ENCODE data around the gene RASGEF1C.
A peak's percentile ranks its signal among the peaks of the same experiment; 100 is the strongest.
"Not testable (repeated sequence)": the region's sequence is repeated elsewhere in the genome, so short reads cannot be mapped to it uniquely, and the experiment has no call there.

RASGEF1C gene

DNA sequence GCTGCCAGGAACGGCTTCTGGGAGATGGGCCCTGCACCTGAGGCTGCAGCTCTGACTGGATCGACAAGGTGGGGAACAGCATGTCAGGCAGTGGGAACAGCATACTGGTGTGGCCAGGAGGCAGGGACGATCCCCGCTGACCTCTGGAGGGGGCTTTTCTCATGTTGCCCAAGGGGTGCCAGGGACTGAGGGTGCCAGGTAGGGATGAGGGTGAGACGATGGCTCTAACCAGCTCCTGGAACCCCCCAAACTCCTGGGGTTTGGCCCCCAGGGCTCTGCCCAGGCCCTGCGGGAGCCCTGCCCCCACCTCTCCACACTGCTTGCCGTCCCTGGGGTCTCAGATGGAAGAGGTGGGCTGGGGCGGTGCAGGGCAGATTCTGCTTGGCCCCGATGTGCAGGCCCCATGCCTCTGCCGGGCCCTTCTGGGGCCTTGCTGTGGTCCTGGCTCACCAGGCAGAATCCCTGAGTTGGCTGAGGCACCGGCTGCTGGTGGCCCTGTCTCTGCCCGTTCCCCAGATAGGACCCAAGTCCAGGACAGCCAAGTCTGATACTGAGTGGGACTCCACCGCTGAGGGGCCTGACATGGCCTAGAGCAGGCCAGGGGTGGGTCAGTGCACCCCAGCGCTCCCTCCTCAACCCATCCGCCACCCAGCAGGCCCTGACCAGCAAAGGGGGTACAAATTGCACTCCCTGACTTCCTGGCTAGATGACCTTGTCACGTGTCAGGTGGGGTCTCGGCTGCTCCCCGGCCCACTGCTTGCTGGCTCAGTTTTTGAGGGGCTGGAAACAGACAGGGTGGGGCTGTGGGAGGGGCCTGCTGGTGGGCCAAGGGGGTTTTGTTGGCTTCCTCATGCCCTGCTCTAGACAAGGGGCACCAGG is 109.0 kb downstream of the RASGEF1C start:
- DNase-seq = no peak

DNA sequence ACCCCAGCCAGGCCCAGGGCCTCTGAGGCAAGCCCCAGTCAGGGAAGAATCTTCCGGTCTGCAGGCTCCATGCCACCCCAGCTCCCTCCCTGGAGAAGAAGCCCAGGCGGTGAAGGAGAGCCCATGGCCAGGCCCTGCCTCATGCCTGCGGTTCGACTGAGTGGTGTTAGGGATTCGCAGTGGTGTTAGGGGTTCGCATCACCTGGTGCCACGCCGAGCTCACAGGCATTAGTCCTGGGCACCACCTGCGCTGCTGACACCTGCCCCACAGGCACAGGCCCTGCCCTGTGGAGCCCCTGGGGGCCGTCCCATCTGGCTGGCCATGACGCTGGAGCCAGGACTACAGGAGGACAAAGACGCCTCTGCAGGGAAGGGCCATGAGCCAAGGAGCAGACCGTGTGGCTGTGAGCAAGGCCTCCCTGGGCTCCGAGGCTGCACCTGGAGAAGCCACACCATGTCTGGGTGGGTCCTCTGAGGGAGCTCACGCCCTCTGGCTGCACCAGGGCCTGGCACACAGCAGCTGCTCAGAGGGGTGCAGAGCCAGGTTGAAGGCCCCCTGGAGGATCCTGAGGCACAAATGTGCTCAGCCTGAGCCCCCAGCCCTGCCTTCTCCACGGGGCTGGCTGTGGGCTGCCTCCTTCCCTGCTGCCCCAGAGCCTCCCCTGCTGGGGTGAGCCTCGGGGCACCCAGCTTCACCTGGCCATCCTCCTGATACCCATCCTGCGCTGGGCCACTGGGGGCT is 109.8 kb downstream of the RASGEF1C start:
- DNase-seq = no peak

DNA sequence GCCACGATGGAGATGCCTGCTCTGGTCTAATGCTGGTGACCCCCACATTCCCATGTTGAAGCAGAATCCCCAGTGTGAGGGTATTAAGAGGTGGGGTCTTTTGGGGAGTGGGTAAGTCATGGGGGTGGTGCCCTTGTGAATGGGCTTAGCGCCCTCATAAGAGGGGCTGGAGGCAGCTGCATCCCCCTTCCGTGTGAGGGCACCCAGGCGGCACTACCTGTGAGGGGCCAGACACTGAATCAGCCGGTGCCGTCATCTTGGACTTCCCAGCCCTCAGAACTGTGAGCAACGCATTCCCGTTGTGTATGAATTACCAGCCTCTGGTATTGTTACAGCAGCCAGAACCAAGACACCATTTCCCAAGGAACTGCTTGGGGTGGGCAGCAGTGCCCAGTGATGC is 110.5 kb downstream of the RASGEF1C start:
- no peak for DNase-seq

DNA sequence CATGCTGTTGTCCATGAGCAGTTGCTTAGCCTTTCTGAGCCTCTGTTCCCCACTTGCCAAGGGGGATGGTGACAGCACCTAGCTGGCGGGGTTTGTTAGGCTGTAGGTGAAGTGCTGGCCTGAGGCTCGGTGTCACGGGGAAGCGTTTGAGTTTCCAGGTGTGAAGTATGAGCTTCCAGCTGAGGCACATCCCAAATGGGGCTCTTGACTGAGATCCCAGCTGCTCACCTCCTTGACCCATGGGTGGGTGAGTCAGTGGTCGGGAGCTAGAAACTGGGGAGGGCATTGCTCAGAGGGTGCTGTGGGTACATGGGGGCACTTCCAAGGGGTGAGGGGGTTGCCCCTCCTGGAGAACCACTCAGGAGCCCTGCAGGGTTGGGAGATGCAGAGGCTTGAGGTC is 111.1 kb downstream of the RASGEF1C start:
- no peak for DNase-seq

DNA sequence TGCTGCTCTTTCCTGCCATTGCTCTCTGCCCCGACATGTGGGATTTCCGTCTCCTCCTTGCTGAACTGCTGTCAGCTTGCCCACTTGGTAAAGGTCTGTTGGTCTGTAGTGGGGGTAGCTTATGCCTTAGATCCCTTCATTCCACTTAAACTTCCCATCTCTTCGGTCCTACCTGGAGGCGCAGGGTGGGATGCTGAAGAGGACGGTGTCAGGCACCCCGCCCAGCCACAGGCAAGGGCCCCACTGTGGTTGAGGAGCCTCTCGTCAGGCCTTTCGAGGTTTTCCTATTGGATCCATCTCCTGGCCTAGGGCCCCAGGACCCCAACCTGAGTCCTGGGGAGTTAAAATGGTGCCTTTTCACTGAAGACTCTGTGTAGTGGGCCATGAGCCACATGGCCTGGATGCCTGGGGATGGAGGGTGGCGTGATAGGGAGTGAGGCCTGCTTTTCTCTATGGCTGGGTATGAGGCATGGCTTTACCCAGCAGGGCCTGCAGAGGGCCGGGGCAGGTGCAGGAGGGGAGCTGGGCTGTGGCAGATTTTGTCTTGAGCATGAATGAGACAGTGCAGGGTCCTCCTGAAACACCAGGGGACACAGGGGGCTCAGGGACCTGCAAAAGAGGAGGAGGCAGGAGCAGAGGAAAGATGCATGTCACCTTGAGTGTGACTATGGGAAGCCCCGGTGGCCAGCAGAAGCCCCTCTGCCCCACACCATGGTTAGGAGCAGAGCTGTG is 111.7 kb downstream of the RASGEF1C start:
- DNase-seq = no peak

DNA sequence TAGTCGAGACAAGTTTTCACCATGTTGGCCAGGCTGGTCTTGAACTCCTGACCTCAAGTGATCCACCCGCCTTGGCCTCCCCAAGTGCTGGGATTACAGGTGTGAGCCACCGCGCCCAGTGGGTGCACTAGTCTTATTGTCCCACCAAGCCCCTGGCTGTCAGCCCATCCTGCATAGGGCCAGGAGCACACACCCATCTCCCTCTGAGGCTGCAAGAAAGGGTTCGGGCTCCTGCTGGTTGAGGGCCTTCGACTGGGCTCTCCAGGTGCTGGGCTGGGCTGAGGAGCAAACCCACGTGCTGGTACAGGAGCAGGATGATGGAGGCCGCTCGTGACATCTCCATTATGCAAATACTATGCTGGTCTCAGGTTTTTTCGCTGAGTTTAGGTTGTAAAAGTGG is 112.4 kb downstream of the RASGEF1C start:
- DNase-seq = no peak

DNA sequence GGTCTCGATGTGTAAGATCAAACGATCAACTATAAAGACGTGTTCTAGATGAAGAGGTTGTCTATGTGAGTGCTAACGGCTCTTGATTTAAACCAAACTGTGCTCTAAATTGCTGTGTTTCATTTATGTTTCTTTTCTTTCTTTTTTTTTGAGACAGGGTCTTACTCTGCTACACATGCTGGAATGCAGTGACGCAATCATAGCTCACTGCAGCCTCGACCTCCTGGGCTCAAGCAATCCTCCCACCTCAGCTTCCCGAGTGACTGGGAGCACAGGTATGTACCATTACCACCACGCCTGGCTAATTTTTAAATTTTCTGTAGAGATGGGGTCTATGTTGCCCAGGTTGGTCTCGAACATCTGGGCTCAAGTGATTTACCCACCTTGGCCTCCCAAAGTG is 113.5 kb downstream of the RASGEF1C start:
- no peak for DNase-seq

DNA sequence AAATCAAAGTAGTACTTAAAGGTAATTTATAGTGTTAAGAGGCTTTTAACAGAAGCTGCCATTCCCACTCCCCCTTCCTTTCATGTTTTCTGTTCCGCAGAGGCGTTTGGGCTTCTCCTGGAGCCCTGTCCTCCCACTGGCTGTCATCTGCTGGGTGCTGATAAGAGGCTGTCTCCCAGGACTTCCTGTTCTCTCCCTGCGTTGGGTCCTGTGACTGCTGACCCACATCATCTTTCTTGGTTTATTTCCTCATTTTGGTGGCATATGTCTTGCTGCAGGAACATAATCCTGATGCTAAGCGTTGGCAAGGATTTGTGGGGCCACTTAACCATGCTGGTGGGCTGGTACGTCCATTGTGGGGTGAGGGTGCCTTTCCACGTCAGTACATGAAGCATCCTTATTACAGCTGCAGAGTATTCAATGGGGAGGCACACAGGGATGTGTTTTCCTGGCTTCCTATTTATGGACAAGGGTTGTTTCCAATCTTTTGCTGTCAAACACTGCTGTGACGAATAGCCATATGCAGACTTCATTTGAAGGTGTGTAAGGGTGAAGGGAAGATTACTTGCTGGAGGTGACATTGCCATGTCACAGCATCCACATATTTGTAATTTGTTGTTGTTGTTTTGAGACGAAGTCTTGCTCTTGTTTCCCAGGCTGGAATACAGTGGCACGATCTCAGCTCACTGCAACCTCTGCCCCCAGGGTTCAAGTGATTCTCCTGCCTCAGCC is 115.2 kb downstream of the RASGEF1C start:
- DNase-seq = peak; percentile 90 to 97 (median 95)

DNA sequence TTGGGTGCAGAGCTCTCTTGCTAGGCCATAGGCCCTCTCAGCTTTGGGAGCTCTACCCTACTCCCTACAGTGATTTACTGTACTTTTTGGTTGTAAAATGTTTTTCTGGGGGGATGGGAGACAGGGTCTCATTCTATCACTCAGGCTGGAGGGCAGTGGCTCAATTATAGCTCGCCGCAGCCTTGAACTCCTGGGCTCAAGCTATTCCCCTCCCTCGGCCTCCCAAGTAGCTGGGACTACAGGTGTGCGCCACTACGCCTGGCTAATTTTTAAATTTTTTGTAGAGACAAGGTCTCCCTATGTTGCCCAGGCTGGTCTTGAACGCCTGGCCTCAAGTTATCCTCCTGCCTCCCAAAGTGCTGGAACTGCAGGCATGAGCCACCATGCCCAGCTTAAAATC is 115.8 kb downstream of the RASGEF1C start:
- no peak for DNase-seq

DNA sequence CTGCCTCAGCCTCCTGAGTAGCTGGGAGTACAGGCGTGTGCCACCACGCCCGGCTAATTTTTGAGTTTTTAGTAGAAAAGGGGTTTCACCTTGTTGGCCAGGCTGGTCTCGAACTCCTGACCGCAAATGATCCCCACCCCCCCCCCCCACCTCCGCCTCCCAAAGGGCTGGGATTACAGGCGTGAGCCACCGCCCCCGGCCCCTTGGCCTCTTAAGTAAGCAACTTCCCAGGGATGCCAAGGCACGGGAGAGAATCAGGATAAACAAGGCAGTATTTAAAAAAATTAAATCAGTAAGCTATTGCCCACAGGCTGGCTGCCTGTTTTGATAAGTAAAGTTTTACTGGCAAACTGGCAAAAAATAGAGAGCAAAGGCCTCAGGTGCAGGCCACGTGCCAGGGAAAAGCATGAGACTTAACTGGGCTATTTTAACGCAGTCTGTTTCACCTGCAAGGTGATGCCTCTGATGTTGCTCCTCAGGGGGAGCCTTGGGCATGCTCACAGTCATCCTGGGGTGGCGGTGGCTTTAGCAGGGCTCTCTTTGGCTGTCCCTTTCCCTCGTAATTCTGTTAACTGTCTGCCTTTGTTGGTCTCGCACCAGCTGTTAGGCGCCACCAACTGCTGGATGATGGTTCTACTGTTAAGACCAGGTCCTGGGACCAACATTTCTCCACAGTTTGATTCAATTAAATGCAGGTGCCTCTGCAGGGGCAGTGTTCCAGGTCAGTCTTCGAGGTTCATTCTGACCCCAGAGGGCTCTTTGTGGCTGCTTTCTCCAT is 118.1 kb downstream of the RASGEF1C start:
- peak; percentile 50 to 73 (median 66) for DNase-seq

DNA sequence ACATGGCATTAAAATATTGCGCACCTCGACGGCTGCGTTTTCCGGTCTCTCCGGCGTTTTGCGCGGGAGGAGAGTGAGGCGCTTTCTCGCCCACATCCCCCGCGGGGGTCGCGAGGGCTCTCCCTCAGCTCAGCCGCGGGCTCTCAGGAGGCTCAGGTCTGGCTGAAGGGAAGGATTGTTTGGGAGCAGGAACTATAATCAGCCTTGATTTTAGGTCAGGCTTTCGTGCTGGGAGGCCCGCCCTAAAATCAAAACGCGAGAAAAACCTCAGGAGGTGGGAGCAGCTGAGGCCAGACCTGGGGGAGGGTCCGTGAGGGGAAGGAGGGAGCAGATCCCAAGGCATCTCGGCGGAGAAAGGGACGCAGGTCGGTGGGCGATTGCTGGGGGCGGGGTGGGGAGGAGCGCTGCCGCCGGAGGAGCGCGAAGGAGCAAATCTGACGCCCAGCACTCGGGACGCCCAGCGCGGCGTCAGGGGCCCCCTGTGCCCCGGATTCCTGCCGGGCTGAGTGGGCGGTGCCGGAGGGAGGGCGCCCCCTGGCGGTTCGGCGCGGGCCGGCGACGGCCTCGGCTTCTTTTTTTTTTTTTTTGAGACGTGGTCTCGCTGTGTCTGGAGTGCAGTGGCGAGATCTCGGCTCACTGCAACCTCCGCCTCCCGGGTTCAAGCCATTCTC is 118.8 kb downstream of the RASGEF1C start:
- DNase-seq = peak; percentile 92 to 95 (median 94)

DNA sequence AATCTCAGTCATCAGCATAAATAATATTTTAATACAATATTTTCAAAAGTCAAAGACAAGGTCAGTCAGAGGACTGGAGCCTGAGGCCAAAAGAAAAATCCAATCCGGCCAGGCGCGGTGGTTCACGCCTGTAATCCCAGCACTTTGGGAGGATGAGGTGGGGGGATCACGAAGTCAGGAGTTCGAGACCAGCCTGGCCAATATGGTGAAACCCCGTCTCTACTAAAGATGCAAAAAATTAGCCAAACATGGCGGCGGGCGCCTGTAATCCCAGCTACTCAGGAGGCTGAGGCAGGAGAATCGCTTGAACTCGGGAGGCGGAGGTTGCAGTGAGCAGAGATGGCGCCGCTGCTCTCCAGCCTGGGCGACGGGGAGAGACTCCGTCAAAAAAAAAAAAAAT is 119.4 kb downstream of the RASGEF1C start:
- not testable (repeated sequence) for DNase-seq

DNA sequence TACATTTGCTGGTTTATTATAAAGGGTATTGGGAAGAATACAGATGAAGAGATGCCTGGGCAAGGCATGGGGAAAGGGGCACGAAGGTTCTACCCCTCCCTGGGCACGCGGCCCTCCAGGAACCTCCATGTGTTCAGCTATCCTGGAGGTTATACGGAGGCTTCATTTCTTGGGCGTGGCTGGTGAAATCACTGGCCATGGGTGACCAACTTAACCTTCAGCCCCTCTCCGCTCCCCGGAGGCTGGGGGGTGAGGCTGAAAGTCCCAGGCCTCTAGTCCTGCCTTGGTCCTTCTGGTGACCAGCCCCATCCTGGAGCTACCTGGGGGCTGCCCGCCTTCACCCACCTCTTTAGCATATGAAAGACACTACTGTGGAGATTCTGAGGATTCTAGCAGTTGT is 120.5 kb downstream of the RASGEF1C start:
- no peak for DNase-seq

DNA sequence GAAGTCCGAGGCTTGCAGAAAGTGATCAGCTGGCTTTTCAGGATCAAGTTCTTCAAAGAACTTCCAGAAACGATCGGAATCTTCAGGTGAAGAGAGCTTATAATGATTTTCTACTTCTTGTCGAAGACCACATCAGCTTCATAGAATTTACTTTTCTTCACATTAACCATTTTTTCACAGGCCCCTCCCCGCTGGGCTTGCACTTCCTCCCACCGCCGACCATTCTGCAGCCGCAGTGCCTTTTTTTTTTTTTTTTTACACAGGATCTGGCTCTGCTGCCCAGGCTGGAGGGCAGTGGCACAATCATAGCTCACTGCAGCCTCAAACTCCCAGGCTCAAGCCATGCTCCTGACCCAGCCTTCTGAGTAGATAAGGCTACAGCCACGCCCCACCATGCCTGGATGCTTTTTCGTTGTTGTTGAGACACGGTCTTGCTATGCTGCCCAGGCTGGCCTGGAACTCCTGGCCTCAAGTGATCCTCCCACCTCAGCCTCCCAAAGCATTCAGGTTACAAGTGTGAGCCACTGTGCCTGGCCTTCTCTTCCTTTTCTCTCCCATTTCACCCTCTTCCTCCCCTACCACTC is 122.1 kb downstream of the RASGEF1C start:
- DNase-seq = no peak

DNA sequence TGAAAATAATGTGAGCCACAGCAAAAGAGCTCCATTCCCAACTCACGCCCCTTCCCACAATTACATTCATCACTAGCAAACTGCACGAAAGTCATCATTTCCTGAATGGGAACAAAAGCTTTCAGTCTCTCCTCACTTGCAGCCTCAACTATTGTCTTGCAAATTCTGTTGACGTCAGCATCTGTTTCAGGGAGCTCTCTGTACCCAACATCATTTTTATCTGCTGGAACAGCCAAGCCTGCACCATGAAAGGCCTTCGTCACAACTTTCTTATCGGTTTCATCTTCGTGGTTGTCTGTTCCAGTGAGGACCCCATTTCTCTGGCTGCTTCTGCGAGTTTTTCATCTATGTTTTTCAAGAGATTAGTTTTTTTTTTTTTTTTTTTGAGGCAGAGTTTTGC is 123.2 kb downstream of the RASGEF1C start:
- DNase-seq = no peak

DNA sequence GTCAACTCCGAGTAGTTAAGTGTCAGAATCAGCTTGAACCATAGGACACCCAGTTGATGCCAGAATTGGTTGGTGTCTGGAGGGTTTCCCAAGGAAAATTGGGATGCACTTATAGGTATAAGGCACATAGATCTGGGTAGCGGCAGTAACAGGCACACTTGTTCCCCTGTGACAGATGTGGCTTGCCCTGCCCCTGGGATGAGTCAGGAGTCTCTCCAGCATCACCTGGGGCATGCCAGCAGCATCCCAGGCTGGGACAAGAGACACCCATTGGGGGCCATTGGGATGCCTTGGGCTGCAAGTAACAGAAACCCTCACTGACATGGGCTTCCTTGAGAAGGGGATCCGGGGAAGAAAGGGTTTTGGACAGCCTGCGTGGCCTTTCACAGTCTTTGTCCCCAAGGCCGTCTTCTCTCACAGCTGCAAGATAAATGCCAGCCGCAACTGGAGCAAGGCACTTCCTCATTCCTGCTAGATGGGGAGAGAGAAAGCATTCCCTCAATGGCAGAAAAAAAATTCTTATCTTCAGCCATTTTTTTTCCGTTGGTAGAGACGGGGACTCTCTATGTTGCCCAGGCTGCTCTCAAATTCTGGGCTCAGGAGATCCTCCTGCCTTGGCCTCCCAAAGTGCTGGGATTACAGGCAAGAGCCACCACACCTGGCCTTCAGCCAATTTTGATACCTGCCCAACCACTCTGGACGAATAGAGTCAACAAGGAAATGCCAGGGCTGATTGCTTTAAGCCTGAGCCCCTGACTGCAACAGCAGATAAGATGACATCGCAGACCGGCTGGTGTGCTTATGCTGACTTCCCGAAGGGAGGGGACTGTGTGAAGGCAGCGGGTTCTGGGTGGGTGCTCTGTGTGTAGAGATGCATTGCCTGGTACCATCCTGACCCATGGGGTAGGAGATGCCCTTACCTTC is 124.1 kb downstream of the RASGEF1C start:
- peak; percentile 59 to 76 (median 70) for DNase-seq

DNA sequence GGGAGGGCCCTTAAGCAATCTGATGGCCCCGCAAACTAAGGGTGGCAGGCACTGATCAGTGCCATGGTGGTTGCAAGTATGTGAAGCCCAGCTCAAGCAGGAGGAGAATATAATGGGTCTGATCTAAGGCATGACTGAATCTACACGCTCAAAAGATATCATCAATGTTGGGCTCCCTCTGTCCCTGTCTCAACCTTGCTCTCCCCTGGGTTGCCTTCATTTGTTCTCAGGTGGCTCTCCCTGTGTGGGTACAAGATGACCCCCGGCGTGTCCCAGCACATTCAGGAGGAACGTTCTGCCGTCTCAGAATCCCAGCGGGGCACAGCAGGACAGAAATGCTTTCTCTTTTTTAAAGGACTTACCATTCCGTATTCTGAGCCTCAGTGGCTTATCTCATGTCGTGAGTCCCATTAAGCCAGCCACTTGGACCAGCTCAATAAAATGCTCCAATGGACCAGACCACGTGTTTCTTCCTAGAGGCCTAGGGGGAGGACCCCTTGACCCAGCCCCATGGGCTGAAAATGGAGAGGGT is 125.4 kb downstream of the RASGEF1C start:
- no peak for DNase-seq

DNA sequence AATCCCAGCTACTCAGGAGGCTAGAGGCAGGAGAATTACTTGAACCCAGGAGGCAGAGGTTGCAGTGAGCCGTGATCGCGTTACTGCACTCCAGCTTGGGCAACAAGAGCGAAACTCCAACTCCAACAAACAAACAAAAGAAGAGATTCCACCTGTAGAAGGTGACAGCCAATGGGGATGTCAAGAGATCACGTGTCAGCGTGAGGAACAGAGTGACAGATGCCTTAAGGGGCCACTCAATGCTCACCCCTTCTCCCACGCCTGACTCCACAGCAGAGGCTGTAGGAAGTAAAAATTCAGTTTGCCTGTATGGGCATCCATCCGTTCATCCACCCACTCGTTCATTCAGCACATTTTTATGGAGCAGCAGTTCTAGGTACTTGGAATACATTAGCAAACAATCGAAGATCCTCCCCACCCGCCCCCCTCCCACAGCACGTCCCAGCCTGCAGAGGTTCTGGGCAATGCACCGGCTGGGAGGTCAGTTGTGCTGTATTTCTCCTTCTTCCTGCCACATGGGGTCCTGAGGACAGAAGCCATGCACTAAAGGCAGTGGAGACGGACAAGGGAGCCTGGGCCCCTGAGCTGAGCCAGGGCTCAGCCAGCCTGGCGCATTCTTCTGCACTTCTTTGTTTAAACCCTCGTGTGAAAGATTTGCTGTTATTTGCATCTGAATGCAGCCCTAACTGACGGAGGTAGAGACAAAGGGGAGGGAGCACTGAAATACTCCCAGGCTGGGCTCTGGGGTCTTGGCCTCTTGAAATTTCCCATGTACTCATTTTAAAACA is 126.2 kb downstream of the RASGEF1C start:
- DNase-seq = no peak

Measured in suppressor macrophage (primary cell).